GM04504 (cell line): ENCODE measurements around the gene CHURC1.

Experiments used
- DNase-seq: peaks from one replicate; pipeline ENCODE4 v3.0.0-alpha.2; 2012; ENCODE audit warnings: low read depth

The CHURC1 gene

GRCh38 chr14:64914237-64915028 lies at the start of gene CHURC1:
Gene CHURC1, plus strand, starts transcription at chr14:64914455. Its CDS starts 41 bp downstream, at chr14:64914496.
- peak; percentile 96 for DNase-seq

- no peak for DNase-seq
Observed at GRCh38 chr14:64865109-64865508, 49.1 kb upstream of the CHURC1 start.

GRCh38 chr14:64865992-64866391 lies 48.3 kb upstream of the CHURC1 start:
- no peak for DNase-seq

- DNase-seq, result no peak
Observed at GRCh38 chr14:64867182-64867581, 47.1 kb upstream of the CHURC1 start.

- no peak for DNase-seq
Observed at GRCh38 chr14:64868379-64868778, 45.9 kb upstream of the CHURC1 start.

- DNase-seq, result no peak
Observed at GRCh38 chr14:64868841-64869240, 45.4 kb upstream of the CHURC1 start.

- no peak for DNase-seq
Observed at GRCh38 chr14:64870160-64870559, 44.1 kb upstream of the CHURC1 start.

GRCh38 chr14:64871344-64871743 lies 42.9 kb upstream of the CHURC1 start:
- DNase-seq, result no peak

GRCh38 chr14:64873506-64874219 lies 40.6 kb upstream of the CHURC1 start:
- no peak for DNase-seq

GRCh38 chr14:64875350-64875749 lies 38.9 kb upstream of the CHURC1 start:
- no peak for DNase-seq

- no peak for DNase-seq
Observed at GRCh38 chr14:64877846-64878245, 36.4 kb upstream of the CHURC1 start.

GRCh38 chr14:64878837-64879634 lies 35.2 kb upstream of the CHURC1 start:
- DNase-seq, result no peak

GRCh38 chr14:64879635-64880220 lies 34.5 kb upstream of the CHURC1 start, which contains the start of gene SPTB:
Gene SPTB, minus strand, starts transcription at chr14:64879907. Its CDS starts 56,813 bp downstream, at chr14:64823094.
- DNase-seq, result no peak

- DNase-seq, result no peak
Observed at GRCh38 chr14:64880221-64881121, 33.8 kb upstream of the CHURC1 start.

GRCh38 chr14:64885559-64885958 lies 28.7 kb upstream of the CHURC1 start:
- DNase-seq, result no peak

- DNase-seq, result no peak
Observed at GRCh38 chr14:64889352-64889751, 24.9 kb upstream of the CHURC1 start.

- no peak for DNase-seq
Observed at GRCh38 chr14:64891173-64891838, 22.9 kb upstream of the CHURC1 start.

- DNase-seq, result peak; percentile 38
Observed at GRCh38 chr14:64891839-64892375, 22.3 kb upstream of the CHURC1 start.

GRCh38 chr14:64899958-64900357 lies 14.3 kb upstream of the CHURC1 start:
- no peak for DNase-seq

GRCh38 chr14:64906022-64906421 lies 8.2 kb upstream of the CHURC1 start:
- no peak for DNase-seq
